Keratinocyte (primary cell): ENCODE measurements around the gene SLC19A1. TPM values are rescaled to one million over a fixed set of nuclear protein-coding genes. Genes with fewer than 3 reads are reported as not detected.

Experiments used
- DNase-seq: peaks from one replicate; pipeline ENCODE4 v3.0.0-alpha.2; 2011; ENCODE audit warnings: low read depth, missing footprints, low spot score
- FAIRE-seq: peaks from 2 replicates; lab custom pipeline; 2011; peaks lifted over from hg19 to GRCh38; lab: Jason Lieb, UNC
- H2AFZ ChIP-seq: 2 replicates; pipeline ENCODE4 v1.6.0; 2012; ENCODE audit warnings: low read length, control low read depth, inconsistent platforms; ENCODE audit not compliant: control insufficient read depth
- H3K27ac ChIP-seq: 2 replicates; pipeline ENCODE4 v1.5.1; 2011; ENCODE audit warnings: low read length; ENCODE audit not compliant: control insufficient read depth, insufficient read depth
- H3K27me3 ChIP-seq: 3 replicates; pipeline ENCODE4 v1.6.0; 2011; ENCODE audit warnings: low read length; ENCODE audit not compliant: control insufficient read depth, insufficient read depth; ENCODE audit errors: extremely low read depth
- H3K36me3 ChIP-seq, 2 experiments: 2 replicates in 1 of 2; 3 replicates in 1 of 2; pipeline ENCODE4 v1.5.1; 2011; ENCODE audit warnings: low read length in 2 of 2, mild to moderate bottlenecking in 1 of 2; ENCODE audit not compliant: control insufficient read depth in 2 of 2, insufficient read depth in 2 of 2; ENCODE audit errors: extremely low read depth in 1 of 2
- H3K4me1 ChIP-seq: 3 replicates; pipeline ENCODE4 v1.5.1; 2011; ENCODE audit warnings: low read length; ENCODE audit not compliant: control insufficient read depth, insufficient read depth; ENCODE audit errors: extremely low read depth
- H3K4me2 ChIP-seq: 3 replicates; pipeline ENCODE4 v1.6.0; 2011; ENCODE audit warnings: low read depth, low read length; ENCODE audit not compliant: control insufficient read depth, insufficient read depth; ENCODE audit errors: extremely low read depth
- H3K4me3 ChIP-seq, 3 experiments: fragments of 200-600 bp in 1 of 3; sonication (generic) in 1 of 3; 2 replicates in 2 of 3; 3 replicates in 1 of 3; pipeline ENCODE4 v1.5.1; 2011 to 2016; ENCODE audit warnings: low read length in 3 of 3, mild to moderate bottlenecking in 3 of 3, control low read depth in 2 of 3, inconsistent platforms in 1 of 3, low read depth in 1 of 3, mixed read lengths in 1 of 3, mixed run types in 1 of 3, moderate library complexity in 1 of 3; ENCODE audit not compliant: control insufficient read depth in 2 of 3, insufficient read depth in 2 of 3; ENCODE audit errors: extremely low read depth in 1 of 3
- H3K79me2 ChIP-seq: 2 replicates; pipeline ENCODE4 v1.6.0; 2012; ENCODE audit warnings: low read length; ENCODE audit not compliant: control insufficient read depth, insufficient read depth
- H3K9ac ChIP-seq: 3 replicates; pipeline ENCODE4 v1.6.0; 2011; ENCODE audit warnings: low read length; ENCODE audit not compliant: control insufficient read depth, insufficient read depth; ENCODE audit errors: extremely low read depth
- H3K9me1 ChIP-seq: 3 replicates; pipeline ENCODE4 v1.6.0; 2011; ENCODE audit warnings: low read length; ENCODE audit not compliant: control insufficient read depth, insufficient read depth; ENCODE audit errors: extremely low read depth
- H3K9me3 ChIP-seq: 2 replicates; pipeline ENCODE4 v1.5.1; 2012; ENCODE audit warnings: low read depth, low read length; ENCODE audit not compliant: control insufficient read depth
- H4K20me1 ChIP-seq: 3 replicates; pipeline ENCODE4 v1.6.0; 2011; ENCODE audit warnings: low read length; ENCODE audit not compliant: control insufficient read depth, insufficient read depth; ENCODE audit errors: extremely low read depth
- CTCF ChIP-seq, 3 experiments: IDR thresholded peaks in 1 of 3; conservative IDR thresholded peaks in 1 of 3; optimal IDR thresholded peaks in 1 of 3; 2 replicates in 2 of 3; 3 replicates in 1 of 3; pipeline versions ENCODE3 to v1.5.1; 2011; ENCODE audit warnings: low read length in 3 of 3, mild to moderate bottlenecking in 3 of 3, moderate library complexity in 2 of 3, control low read depth in 1 of 3, inconsistent platforms in 1 of 3; ENCODE audit not compliant: insufficient read depth in 2 of 3; ENCODE audit errors: extremely low read depth in 1 of 3
- EZH2 ChIP-seq: IDR thresholded peaks from one replicate; pipeline ENCODE4 v1.6.1; 2012; ENCODE audit warnings: inconsistent platforms, mild to moderate bottlenecking, low read length, moderate library complexity
- dilution Hi-C: fragments of 300-500 bp; cut with MboI; formaldehyde crosslinking; loops from one replicate; pipeline ENCODE4 v1.7.0; 2020; ENCODE audit warnings: low sequenced_read_pairs; ENCODE audit not compliant: extremely low pct_ligation_motif_present
- polyA plus RNA-seq, 5 experiments: library from polyadenylated mRNA; depleted of rRNA in 3 of 5; stranded (reverse) in 3 of 5; stranded (forward) in 1 of 5; unstranded in 1 of 5; fragments of >200 nt; gene quantifications; 1 replicate in 1 of 5; 2 replicates in 3 of 5; 3 replicates in 1 of 5; pipeline versions ENCODE4 v1.2.1 to v1.2.3, GENCODE V29; 2011 to 2012; ENCODE audit warnings: missing spikeins in 2 of 5, low read depth in 1 of 5, low replicate concordance in 1 of 5

Gene SLC19A1
- polyA plus RNA-seq, 1 donor (not counting 4 experiments of a cell fraction or from before 2014, with no cell fraction given), result 3.8 TPM

GRCh38 chr21:45498646-45499000, 43.6 kb downstream of the SLC19A1 start:
- Histone ChIP-seq H3K9me1 (no peaks in the 10 kb centered on the region), H3K27ac (no peak overlapping the region), H3K4me1 (no peaks in the 10 kb centered on the region), H3K27me3 (no peaks in the 10 kb centered on the region), H2AFZ (no peak overlapping the region), H3K9me3 (no peaks in the 10 kb centered on the region), H3K79me2 (no peaks in the 10 kb centered on the region), H3K36me3 (peaks cover 13 to 19% of the 10 kb centered on the region in 2 experiments), H4K20me1 (no peaks in the 10 kb centered on the region), H3K4me3 (no peak overlapping the region), H3K9ac (no peak overlapping the region), H3K4me2 (no peak overlapping the region)
- DNase-seq (no peak), FAIRE-seq (no peak)
- dilution Hi-C loops, result no loop called here
- TF ChIP-seq EZH2 (no peak), CTCF (optimal IDR thresholded peaks at IDR 0.05 in 1 of 3, IDR thresholded peaks at IDR 0.05 in 1 of 3, conservative IDR thresholded peaks at IDR 0.05 in 1 of 3; ENCODE audit: extremely low read depth in 1 of 3, insufficient read depth in 2 of 3, low read length in 3 of 3) (no peak)

GRCh38 chr21:45497846-45498645, 44.2 kb downstream of the SLC19A1 start:
- Histone ChIP-seq H3K9me1 (no peaks in the 10 kb centered on the region), H3K79me2 (no peaks in the 10 kb centered on the region), H3K9ac (no peak overlapping the region), H3K9me3 (no peaks in the 10 kb centered on the region), H3K4me1 (no peaks in the 10 kb centered on the region), H4K20me1 (no peaks in the 10 kb centered on the region), H3K4me2 (no peak overlapping the region), H2AFZ (no peak overlapping the region), H3K4me3 (no peak overlapping the region), H3K27ac (no peak overlapping the region), H3K36me3 (peaks cover 13 to 19% of the 10 kb centered on the region in 2 experiments), H3K27me3 (no peaks in the 10 kb centered on the region)
- no peak for FAIRE-seq
- dilution Hi-C loops, result no loop called here
- no peak for DNase-seq
- TF ChIP-seq EZH2 (no peak), CTCF (optimal IDR thresholded peaks at IDR 0.05 in 1 of 3, IDR thresholded peaks at IDR 0.05 in 1 of 3, conservative IDR thresholded peaks at IDR 0.05 in 1 of 3; ENCODE audit: extremely low read depth in 1 of 3, insufficient read depth in 2 of 3, low read length in 3 of 3) (no peak)
